GM12875 (cell line): ENCODE data around the gene MLH3.

ENCODE experiments used
- H3K4me3 ChIP-seq: one replicate; pipeline ENCODE4 v1.5.1; 2011; ENCODE audit warnings: low read depth, low read length, control low read depth
- TF ChIP-seq, protein P1 (sequence below): IDR thresholded peaks from 2 replicates; pipeline ENCODE4 v1.5.1; 2011; ENCODE audit warnings: low read depth, mild to moderate bottlenecking, control low read depth, inconsistent platforms, low read length, moderate library complexity, borderline replicate concordance; ENCODE audit not compliant: insufficient read depth

Gene MLH3

DNA sequence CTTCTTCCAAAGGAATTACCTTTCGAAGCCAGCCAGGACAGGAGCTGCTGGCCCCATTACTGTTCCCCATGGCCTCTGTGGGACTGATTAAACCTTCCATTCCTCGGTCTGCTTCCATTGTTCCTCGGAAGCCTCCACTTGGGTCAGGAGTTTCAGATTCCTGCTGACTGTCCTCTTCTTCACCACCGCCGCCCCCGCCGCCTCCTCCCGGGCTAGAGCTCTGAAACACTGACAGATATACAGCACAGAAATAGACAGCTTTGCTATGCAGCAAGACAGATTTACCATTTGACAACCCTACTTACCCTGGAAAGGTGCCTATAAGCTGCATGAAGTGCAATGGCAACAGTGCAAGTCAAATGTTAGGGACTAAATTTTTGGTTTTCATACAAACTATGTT is 40.0 kb upstream of the MLH3 start:
- H3K4me3 ChIP-seq = no peak overlapping the region
- TF ChIP-seq, protein P1, sequence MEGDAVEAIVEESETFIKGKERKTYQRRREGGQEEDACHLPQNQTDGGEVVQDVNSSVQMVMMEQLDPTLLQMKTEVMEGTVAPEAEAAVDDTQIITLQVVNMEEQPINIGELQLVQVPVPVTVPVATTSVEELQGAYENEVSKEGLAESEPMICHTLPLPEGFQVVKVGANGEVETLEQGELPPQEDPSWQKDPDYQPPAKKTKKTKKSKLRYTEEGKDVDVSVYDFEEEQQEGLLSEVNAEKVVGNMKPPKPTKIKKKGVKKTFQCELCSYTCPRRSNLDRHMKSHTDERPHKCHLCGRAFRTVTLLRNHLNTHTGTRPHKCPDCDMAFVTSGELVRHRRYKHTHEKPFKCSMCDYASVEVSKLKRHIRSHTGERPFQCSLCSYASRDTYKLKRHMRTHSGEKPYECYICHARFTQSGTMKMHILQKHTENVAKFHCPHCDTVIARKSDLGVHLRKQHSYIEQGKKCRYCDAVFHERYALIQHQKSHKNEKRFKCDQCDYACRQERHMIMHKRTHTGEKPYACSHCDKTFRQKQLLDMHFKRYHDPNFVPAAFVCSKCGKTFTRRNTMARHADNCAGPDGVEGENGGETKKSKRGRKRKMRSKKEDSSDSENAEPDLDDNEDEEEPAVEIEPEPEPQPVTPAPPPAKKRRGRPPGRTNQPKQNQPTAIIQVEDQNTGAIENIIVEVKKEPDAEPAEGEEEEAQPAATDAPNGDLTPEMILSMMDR = no peak

DNA sequence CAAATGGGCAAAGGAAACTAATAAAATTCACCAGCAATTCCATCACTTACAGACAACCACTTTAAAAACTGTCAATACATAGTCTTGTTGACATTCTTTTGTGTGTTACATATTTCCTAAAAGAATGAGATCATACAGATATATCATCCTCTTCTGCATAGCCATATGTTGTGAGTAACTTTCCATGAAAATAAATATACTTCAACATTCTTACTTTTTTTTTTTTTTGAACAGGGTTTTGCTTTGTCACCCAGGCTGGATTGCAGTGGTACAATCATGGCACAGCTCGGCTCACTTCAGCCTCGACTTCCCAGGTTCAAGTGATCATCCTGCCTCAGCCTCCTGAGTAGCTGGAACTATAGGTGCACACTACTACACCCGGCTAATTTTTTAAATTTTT is 39.1 kb upstream of the MLH3 start:
- TF ChIP-seq, protein P1 = no peak
- H3K4me3 ChIP-seq = no peak overlapping the region

DNA sequence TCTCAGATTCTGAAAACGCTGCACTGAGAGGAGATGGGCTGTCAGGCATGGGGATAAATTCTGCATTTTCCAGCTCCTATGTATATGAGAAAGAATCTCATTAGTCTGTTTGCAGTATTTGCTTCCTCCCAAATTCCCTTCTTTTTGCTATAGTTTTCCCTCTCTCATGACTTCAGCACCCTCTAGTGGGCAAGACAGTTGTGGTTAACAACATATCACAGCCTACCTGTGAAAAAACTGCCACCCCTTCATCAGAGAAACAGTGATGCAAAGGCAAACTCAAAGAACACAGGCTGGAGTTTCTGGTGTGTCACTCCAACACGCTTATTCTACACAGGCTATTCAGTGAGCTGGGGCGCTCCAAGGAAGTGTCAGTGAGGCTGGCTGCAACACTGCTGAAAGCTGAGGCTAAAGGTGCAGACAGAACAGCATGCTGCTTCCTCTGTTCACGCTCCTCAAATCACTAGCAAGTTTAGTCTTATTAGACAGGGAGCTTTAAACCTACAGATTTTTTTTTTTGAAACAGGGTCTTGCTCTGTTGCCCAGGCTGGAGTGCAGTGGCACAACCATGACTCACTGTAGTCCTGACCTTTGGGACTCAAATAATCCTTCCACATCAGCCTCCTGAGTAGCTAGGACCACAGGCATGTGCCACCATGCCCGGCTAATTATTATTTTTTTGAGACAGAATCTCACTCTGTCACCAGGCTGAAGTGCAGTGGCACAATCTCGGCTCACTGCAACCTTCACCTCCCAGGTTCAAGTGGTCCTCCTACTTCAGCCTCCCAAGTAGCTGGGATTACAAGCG is 37.5 kb upstream of the MLH3 start:
- H3K4me3 ChIP-seq = no peak overlapping the region
- TF ChIP-seq, protein P1 = peak; percentile 61; the same call in 1 of the 2 replicates

DNA sequence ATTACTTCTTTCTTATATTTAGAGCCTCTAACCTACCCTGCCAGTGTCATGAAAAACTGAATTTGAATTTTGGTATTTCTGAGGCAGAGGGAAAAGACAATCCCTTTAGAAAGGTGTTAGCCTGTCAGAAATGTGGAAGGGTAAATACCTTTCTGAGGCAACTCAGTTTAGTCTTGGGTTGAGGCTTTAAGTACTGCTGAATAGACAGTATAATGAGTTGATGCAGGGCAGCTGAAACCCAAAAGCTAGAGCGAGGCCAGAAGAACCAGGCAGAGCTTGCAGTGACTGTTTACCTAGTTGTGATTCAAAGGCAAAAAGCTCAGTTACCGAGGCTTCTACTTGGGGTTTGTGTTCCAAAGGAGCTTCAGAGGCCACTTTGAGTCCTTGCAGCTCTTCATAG is 36.9 kb upstream of the MLH3 start:
- TF ChIP-seq, protein P1 = no peak
- no peak overlapping the region for H3K4me3 ChIP-seq

DNA sequence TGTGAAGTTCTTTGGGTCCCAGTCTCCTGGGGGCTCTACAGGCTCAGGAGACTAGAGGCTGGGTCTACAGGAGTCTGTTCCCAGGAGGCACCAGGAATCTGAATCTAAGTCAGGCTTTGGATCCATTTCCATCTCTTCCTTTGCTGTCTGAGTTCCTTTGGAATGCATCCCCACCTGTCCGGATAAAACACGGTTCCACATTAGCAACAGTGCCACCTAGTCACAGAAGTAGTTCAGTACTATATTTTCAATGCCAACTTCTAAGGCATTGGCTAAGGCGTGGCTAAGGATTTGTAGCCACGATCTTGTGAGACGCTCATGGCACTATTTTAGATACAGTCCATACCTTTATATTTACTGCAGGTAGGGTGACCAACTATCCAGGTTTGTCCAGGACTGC is 33.2 kb upstream of the MLH3 start:
- TF ChIP-seq, protein P1 = no peak
- no peak overlapping the region for H3K4me3 ChIP-seq

DNA sequence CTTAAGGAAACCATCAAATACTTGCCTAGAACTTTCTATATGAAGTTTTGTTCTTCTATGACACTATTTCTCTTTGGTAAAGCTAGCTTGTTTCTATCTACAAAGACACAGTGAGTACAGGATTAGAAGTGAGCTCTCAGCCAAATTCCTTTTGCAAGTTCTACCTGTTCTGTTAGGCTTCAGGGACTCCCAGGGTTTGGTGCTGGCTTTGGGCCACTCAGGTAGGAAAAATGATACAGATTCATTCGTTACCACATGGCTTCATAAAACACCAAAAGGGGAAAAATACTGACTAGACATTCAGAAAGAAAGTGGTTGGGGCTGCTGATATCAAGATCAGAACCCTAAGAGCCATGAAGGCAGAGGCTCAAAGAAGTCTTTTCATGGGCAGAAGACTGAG is 32.0 kb upstream of the MLH3 start:
- TF ChIP-seq, protein P1 = no peak

DNA sequence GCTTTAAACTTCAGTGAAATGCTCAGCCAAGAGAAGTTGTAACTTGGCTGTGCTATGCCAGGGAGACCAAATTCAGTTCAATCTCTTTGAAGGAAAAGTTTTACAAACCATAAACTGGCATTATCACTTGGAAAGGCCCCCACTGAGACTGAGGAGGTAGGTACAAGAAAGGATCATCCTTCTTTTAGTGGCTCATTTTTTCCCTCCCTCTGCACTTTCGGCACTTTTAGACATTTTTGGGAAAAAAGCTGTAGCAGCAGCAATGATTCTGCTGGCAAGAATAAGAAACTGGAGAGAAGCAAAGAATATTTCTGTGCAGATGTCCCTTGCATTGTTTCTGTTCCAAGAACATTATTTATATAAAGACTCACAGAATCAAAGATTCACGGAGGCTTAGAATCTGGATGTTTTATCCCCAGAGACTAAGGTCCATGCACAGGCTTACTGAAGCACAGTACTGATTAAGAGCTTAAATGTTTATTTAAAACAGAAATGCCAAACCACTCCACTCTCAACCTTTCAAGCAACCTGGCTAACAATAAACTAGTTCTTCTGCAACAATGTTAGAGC is 30.5 kb upstream of the MLH3 start:
- TF ChIP-seq, protein P1 = no peak
- no peak overlapping the region for H3K4me3 ChIP-seq

More for the DNA sequence above, 32.0 kb upstream of the MLH3 start:
- H3K4me3 ChIP-seq = no peak overlapping the region
